Neural crest cell (in vitro differentiated cells): ENCODE data around the gene MAPT. TPM values are rescaled to one million over a fixed set of nuclear protein-coding genes. Genes with fewer than 3 reads are reported as not detected.

Experiments used
- DNase-seq: peaks from one replicate; pipeline ENCODE4 v3.0.0; 2021; ENCODE audit warnings: low read depth, mixed read lengths, low spot score
- H3K27ac Mint-ChIP-seq: one replicate; pipeline ENCODE4 v1.8.0; 2021; ENCODE audit warnings: mild to moderate bottlenecking, mixed read lengths; ENCODE audit not compliant: unreplicated experiment
- H3K27me3 Mint-ChIP-seq: 2 replicates; pipeline ENCODE4 v1.8.0; 2021; ENCODE audit warnings: low read depth, mild to moderate bottlenecking, mixed read lengths
- H3K36me3 Mint-ChIP-seq: 2 replicates; pipeline ENCODE4 v1.8.0; 2021; ENCODE audit warnings: low read depth, mild to moderate bottlenecking, mixed read lengths
- H3K4me1 Mint-ChIP-seq: 2 replicates; pipeline ENCODE4 v1.8.0; 2021; ENCODE audit warnings: mixed read lengths
- H3K4me3 Mint-ChIP-seq: one replicate; pipeline ENCODE4 v1.8.0; 2021; ENCODE audit warnings: mild to moderate bottlenecking, mixed read lengths
- H3K9me3 Mint-ChIP-seq: 2 replicates; pipeline ENCODE4 v1.8.0; 2021; ENCODE audit warnings: mixed read lengths
- total RNA-seq: library from RNA; stranded (reverse); gene quantifications from 2 replicates; pipeline ENCODE4 v1.2.1, GENCODE V29; 2021
- TF ChIP-seq, protein P1 (sequence below): fragments of 200-600 bp; sonication (generic); conservative IDR thresholded peaks from 2 replicates; pipeline ENCODE4 v1.5.0; 2021; ENCODE audit warnings: antibody characterized with exemption, mild to moderate bottlenecking

Gene MAPT
- total RNA-seq, 1 donor from 2014 or later: 9.5 TPM

GRCh38 chr17:45963889-45964288 is 69.5 kb downstream of the MAPT start:
- Mint-ChIP-seq H3K27me3 (peaks cover 24% of the 10 kb centered on the region), H3K4me3 (no peak overlapping the region), H3K36me3 (no peaks in the 10 kb centered on the region), H3K4me1 (no peaks in the 10 kb centered on the region), H3K9me3 (no peaks in the 10 kb centered on the region), H3K27ac (no peak overlapping the region)
- TF ChIP-seq, protein P1, sequence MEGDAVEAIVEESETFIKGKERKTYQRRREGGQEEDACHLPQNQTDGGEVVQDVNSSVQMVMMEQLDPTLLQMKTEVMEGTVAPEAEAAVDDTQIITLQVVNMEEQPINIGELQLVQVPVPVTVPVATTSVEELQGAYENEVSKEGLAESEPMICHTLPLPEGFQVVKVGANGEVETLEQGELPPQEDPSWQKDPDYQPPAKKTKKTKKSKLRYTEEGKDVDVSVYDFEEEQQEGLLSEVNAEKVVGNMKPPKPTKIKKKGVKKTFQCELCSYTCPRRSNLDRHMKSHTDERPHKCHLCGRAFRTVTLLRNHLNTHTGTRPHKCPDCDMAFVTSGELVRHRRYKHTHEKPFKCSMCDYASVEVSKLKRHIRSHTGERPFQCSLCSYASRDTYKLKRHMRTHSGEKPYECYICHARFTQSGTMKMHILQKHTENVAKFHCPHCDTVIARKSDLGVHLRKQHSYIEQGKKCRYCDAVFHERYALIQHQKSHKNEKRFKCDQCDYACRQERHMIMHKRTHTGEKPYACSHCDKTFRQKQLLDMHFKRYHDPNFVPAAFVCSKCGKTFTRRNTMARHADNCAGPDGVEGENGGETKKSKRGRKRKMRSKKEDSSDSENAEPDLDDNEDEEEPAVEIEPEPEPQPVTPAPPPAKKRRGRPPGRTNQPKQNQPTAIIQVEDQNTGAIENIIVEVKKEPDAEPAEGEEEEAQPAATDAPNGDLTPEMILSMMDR: no peak
- DNase-seq: no peak

DNA sequence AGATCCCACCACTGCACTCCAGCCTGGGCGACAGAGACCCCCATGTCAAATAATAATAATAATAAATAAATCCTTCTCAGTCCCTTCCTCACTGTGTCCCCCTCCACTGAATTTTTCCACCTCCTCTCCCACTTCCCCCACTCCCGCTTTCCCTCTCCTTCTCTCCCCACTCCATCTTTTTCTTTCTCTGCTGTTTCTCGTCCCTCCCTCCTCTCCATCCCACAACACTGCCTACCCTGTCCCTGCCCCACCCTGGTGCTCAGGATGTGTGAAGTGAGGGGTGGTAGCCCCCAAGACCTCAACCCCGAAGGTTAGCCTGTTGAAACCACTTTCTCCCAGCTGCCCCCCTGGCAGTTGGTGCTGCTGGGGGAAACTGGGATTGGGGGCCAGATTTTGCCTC is 70.3 kb downstream of the MAPT start:
- Mint-ChIP-seq H3K27ac (no peak overlapping the region), H3K4me1 (no peaks in the 10 kb centered on the region), H3K36me3 (peaks cover 1% of the 10 kb centered on the region), H3K4me3 (no peak overlapping the region), H3K27me3 (peaks cover 25% of the 10 kb centered on the region), H3K9me3 (peaks cover 2% of the 10 kb centered on the region)
- TF ChIP-seq, protein P1: no peak
- DNase-seq: no peak

GRCh38 chr17:45965812-45966211 is 71.5 kb downstream of the MAPT start:
- no peak overlapping the region for H3K27ac Mint-ChIP-seq
- peaks cover 6% of the 10 kb centered on the region for H3K9me3 Mint-ChIP-seq
- no peak for DNase-seq
- H3K36me3 Mint-ChIP-seq: peaks cover 4% of the 10 kb centered on the region
- no peak overlapping the region for H3K4me3 Mint-ChIP-seq
- TF ChIP-seq, protein P1: no peak
- H3K4me1 Mint-ChIP-seq: no peaks in the 10 kb centered on the region
- peaks cover 31% of the 10 kb centered on the region for H3K27me3 Mint-ChIP-seq

DNA sequence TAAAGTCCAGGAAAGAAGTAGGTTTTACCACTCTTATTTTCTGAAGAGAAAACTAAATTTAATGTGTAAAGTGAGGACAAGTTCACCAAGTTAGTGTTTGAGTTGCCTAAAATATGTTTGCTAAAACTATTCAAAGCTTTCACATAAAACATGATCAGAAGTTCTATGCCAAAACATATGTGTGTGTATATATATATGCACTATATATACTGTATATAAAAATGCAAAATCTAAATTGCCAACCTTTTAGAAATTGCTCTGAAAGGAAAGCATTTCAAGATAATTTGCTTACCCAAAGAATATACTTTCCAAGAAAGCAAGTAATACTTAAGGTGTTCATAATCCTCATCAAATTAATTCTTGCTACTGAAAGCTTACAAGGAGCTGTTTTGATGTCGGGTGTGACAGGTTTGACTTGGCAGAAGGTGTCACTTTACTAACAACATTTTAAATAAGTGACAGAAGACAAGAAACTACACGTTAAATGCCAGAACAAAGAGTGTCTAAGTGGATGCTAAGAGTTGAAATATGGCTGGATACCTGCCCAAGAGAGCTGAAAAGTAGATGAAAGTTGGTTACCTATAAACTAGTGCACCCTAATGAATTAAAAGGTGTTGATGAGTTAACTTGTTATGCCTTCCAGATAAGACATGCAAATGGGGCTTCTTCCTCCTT is 72.4 kb downstream of the MAPT start:
- no peak overlapping the region for H3K27ac Mint-ChIP-seq
- H3K27me3 Mint-ChIP-seq: peaks cover 31% of the 10 kb centered on the region
- no peak for DNase-seq
- H3K4me3 Mint-ChIP-seq: no peak overlapping the region
- H3K9me3 Mint-ChIP-seq: peaks cover 6% of the 10 kb centered on the region
- no peaks in the 10 kb centered on the region for H3K4me1 Mint-ChIP-seq
- TF ChIP-seq, protein P1: no peak
- H3K36me3 Mint-ChIP-seq: peaks cover 4% of the 10 kb centered on the region

- no peak overlapping the region for H3K4me3 Mint-ChIP-seq
- no peak for DNase-seq
- TF ChIP-seq, protein P1: no peak
Observed at GRCh38 chr17:45967378-45967777, 73.0 kb downstream of the MAPT start.

More at GRCh38 chr17:45967378-45967777, 73.0 kb downstream of the MAPT start:
- no peaks in the 10 kb centered on the region for H3K4me1 Mint-ChIP-seq
- peaks cover 31% of the 10 kb centered on the region for H3K27me3 Mint-ChIP-seq
- H3K27ac Mint-ChIP-seq: no peak overlapping the region
- H3K36me3 Mint-ChIP-seq: peaks cover 4% of the 10 kb centered on the region
- peaks cover 7% of the 10 kb centered on the region for H3K9me3 Mint-ChIP-seq
